A549 (cell line): ENCODE measurements around the gene PRRC2B. TPM values are rescaled to one million over a fixed set of nuclear protein-coding genes. Genes with fewer than 3 reads are reported as not detected.

Experiments
- ATAC-seq, 2 experiments: fragments of 200-7000 bp in 1 of 2; fragments of >200 bp in 1 of 2; cut with Nextera tagmentation in 1 of 2; cut with Tn5 transposase in 1 of 2; 3 replicates each; pipeline versions ENCODE4 v1.8.0 to v1.9.1; 2018 to 2020; ENCODE audit warnings: mild to moderate bottlenecking in 1 of 2, moderate library complexity in 1 of 2
- CTCF ChIA-PET: fragments of 300-600 bp; sonication (Branson Sonifier 250); formaldehyde crosslinking; extraction: SDS; loops from one replicate; lab custom pipeline; 2021; ENCODE audit warnings: antibody characterized with exemption, inconsistent platforms; lab: Yijun Ruan, JAX
- POLR2A ChIA-PET: fragments of 350-600 bp; formaldehyde crosslinking; extraction: SDS; loops from one replicate; lab custom pipeline; 2021; ENCODE audit warnings: antibody characterized with exemption, inconsistent platforms; lab: Yijun Ruan, JAX
- DNase-seq, 2 experiments: peaks; one replicate each; pipeline versions ENCODE4 v3.0.0 to v3.0.0-alpha.2; 2011 to 2016; ENCODE audit warnings: low read depth in 1 of 2, low spot score in 1 of 2
- FAIRE-seq: peaks from 2 replicates; lab custom pipeline; 2011; peaks lifted over from hg19 to GRCh38; lab: Jason Lieb, UNC
- H3K27ac ChIP-seq, 2 experiments: fragments of >200 bp; sonication (Bioruptor Twin); formaldehyde crosslinking; 3 replicates each; pipeline ENCODE4 v1.5.1; 2016 to 2017
- H3K4me1 ChIP-seq: fragments of >200 bp; sonication (Bioruptor Twin); formaldehyde crosslinking; 3 replicates; pipeline ENCODE4 v1.6.1; 2016
- H3K4me2 ChIP-seq: fragments of >200 bp; sonication (Bioruptor Twin); formaldehyde crosslinking; 3 replicates; pipeline ENCODE4 v1.6.1; 2016
- H3K4me3 ChIP-seq: fragments of >200 bp; sonication (Bioruptor Twin); formaldehyde crosslinking; 3 replicates; pipeline ENCODE4 v1.5.1; 2016
- H3K9me3 ChIP-seq: fragments of >200 bp; sonication (Bioruptor Twin); formaldehyde crosslinking; 3 replicates; pipeline ENCODE4 v1.6.1; 2016
- BHLHE40 ChIP-seq: IDR thresholded peaks from 2 replicates; pipeline ENCODE4 v1.6.1; 2012; ENCODE audit warnings: low read depth, low read length, inconsistent platforms
- CBX2 ChIP-seq: fragments of 200-600 bp; sonication (generic); IDR thresholded peaks from 2 replicates; pipeline ENCODE4 v1.6.1; 2016; ENCODE audit warnings: low read depth, mild to moderate bottlenecking, borderline replicate concordance
- CBX8 ChIP-seq: fragments of 200-600 bp; sonication (generic); IDR thresholded peaks from 2 replicates; pipeline ENCODE4 v1.6.1; 2016
- EP300 ChIP-seq, 2 experiments: fragments of >200 bp; sonication (Bioruptor Twin); formaldehyde crosslinking; IDR thresholded peaks; 2 replicates in 1 of 2; 3 replicates in 1 of 2; pipeline ENCODE4 v1.6.1; 2016 to 2017
- ESRRA ChIP-seq: fragments of 150-350 bp; IDR thresholded peaks from 2 replicates; pipeline ENCODE4 v1.6.1; 2014; ENCODE audit warnings: mild to moderate bottlenecking, low read length, borderline replicate concordance
- FOSB ChIP-seq: fragments of 250-450 bp; sonication (Bioruptor Pico); IDR thresholded peaks from 2 replicates; pipeline ENCODE4 v1.5.0; 2020; ENCODE audit warnings: mild to moderate bottlenecking, moderate library complexity
- FOXS1 ChIP-seq: fragments of 250-450 bp; sonication (Bioruptor Pico); IDR thresholded peaks from 2 replicates; pipeline ENCODE4 v1.5.0; 2020; ENCODE audit warnings: mild to moderate bottlenecking, moderate library complexity
- HDAC2 ChIP-seq: fragments of 200-600 bp; sonication (generic); IDR thresholded peaks from 2 replicates; pipeline ENCODE4 v1.6.1; 2016
- JUN ChIP-seq, 2 experiments: fragments of >200 bp; sonication (Bioruptor Twin); formaldehyde crosslinking; IDR thresholded peaks; 2 replicates in 1 of 2; 3 replicates in 1 of 2; pipeline ENCODE4 v1.6.1; 2016 to 2017
- KDM1A ChIP-seq: fragments of 200-600 bp; sonication (generic); IDR thresholded peaks from 2 replicates; pipeline ENCODE4 v1.6.1; 2016; ENCODE audit warnings: low read depth, mild to moderate bottlenecking
- MAFK ChIP-seq: fragments of 450-650 bp; IDR thresholded peaks from 2 replicates; pipeline ENCODE4 v1.6.1; 2014; ENCODE audit not compliant: partially characterized antibody
- MYC ChIP-seq: IDR thresholded peaks from 2 replicates; pipeline ENCODE4 v1.6.1; 2012; ENCODE audit warnings: mild to moderate bottlenecking, inconsistent platforms, low read length, improper control_type of control experiment, borderline replicate concordance
- PBX3 ChIP-seq: IDR thresholded peaks from 2 replicates; pipeline ENCODE4 v1.6.1; 2012
- POLR2A ChIP-seq: IDR thresholded peaks from 2 replicates; pipeline ENCODE4 v1.6.1; 2012; ENCODE audit warnings: mild to moderate bottlenecking, low read length
- POLR2AphosphoS2 ChIP-seq: conservative IDR thresholded peaks from 2 replicates; pipeline ENCODE4 v1.6.1; 2012; ENCODE audit warnings: low read length, improper control_type of control experiment, inconsistent platforms
- RAD21 ChIP-seq, 2 experiments: fragments of >200 bp in 1 of 2; sonication (Bioruptor Twin) in 1 of 2; formaldehyde crosslinking in 1 of 2; IDR thresholded peaks in 1 of 2; conservative IDR thresholded peaks in 1 of 2; 2 replicates in 1 of 2; 3 replicates in 1 of 2; pipeline ENCODE4 v1.6.1; 2012 to 2018; ENCODE audit warnings: inconsistent platforms in 1 of 2
- RCOR1 ChIP-seq: fragments of 150-350 bp; IDR thresholded peaks from 2 replicates; pipeline ENCODE4 v1.6.1; 2014; ENCODE audit warnings: antibody characterized with exemption, low read length, low read depth
- SMC3 ChIP-seq: fragments of >200 bp; sonication (Bioruptor Twin); formaldehyde crosslinking; IDR thresholded peaks from 3 replicates; pipeline ENCODE4 v1.6.1; 2018; ENCODE audit warnings: inconsistent platforms
- SREBF2 ChIP-seq: fragments of 450-650 bp; IDR thresholded peaks from 2 replicates; pipeline ENCODE4 v1.6.1; 2014; ENCODE audit warnings: mild to moderate bottlenecking, moderate library complexity
- ZC3H11A ChIP-seq: fragments of 450-650 bp; IDR thresholded peaks from 2 replicates; pipeline ENCODE4 v1.6.1; 2014; ENCODE audit warnings: antibody characterized with exemption, mild to moderate bottlenecking
- ZFP36 ChIP-seq: fragments of 450-650 bp; IDR thresholded peaks from 2 replicates; pipeline ENCODE4 v1.6.1; 2014; ENCODE audit warnings: borderline replicate concordance; ENCODE audit not compliant: partially characterized antibody
- ZSCAN20 ChIP-seq: fragments of 250-450 bp; sonication (Bioruptor Pico); IDR thresholded peaks from 2 replicates; pipeline ENCODE4 v1.8.0; 2022; ENCODE audit warnings: mild to moderate bottlenecking, moderate library complexity
- WGBS: methylation state at CpG from one replicate; pipeline ENCODE4 v1.1.6; 2017; ENCODE audit errors: missing lambda C conversion rate; 5-methylcytosine and 5-hydroxymethylcytosine counted together
- polyA plus RNA-seq, 4 experiments: library from polyadenylated mRNA; depleted of rRNA in 3 of 4; stranded (reverse); fragments of >200 nt; fragmentation: RNase III in 1 of 4; extraction: RNeasy Plus Mini Kit Qiagen cat#74134 plus additional on column Dnase treatment in 1 of 4; gene quantifications; 2 replicates in 3 of 4; 3 replicates in 1 of 4; pipeline ENCODE4 v1.2.3, GENCODE V29; 2011 to 2017
- TF ChIP-seq, protein P1 (sequence below): fragments of 250-450 bp; sonication (Bioruptor Pico); IDR thresholded peaks from 2 replicates; pipeline ENCODE4 v1.5.0; 2020; ENCODE audit warnings: low read depth, mild to moderate bottlenecking, moderate library complexity
- TF ChIP-seq, protein P2 (sequence below): IDR thresholded peaks from 2 replicates; pipeline ENCODE4 v1.6.1; 2012

The PRRC2B gene
- polyA plus RNA-seq, 2 of the 4 experiments (the other 2 are of a cell fraction) = 35.6 to 47.3 TPM

DNA sequence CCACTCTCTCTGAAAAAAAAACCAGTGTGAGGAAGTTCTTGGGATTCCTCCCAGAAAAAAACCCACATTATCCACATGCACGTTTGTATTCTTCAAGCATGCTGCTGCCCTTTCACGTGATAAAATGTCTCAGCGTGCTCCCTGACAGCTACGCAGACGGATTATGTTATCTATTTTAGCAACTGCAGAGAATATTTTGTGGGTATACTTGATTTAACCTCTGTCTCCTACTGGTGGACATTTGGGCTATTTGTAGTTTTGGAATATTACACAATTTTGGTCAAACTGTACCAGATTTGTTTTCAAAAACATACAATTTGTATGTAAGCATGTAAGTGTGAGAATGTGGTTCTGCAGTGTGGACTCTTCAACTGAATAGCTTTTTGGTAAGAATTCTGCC is 10.7 kb downstream of the PRRC2B start (continued):
- TF ChIP-seq PBX3 = no peak
- TF ChIP-seq, protein P1, sequence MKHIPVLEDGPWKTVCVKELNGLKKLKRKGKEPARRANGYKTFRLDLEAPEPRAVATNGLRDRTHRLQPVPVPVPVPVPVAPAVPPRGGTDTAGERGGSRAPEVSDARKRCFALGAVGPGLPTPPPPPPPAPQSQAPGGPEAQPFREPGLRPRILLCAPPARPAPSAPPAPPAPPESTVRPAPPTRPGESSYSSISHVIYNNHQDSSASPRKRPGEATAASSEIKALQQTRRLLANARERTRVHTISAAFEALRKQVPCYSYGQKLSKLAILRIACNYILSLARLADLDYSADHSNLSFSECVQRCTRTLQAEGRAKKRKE (CRISPR knock-in tag) = no peak
- TF ChIP-seq SMC3 = no peak
- no peak for TF ChIP-seq HDAC2
- TF ChIP-seq BHLHE40 = no peak
- no peak for TF ChIP-seq KDM1A

- POLR2A ChIA-PET = interaction anchor here (1.5 kb wide), 1 partner anchor 32 kb away, joined by 4 read pairs; no protein-coding TSS in a partner anchor
- CTCF ChIA-PET = interaction anchor here (1.0 to 7.3 kb wide), 10 partner anchors 9 to 73 kb away, joined by 3 to 45 read pairs (median 4); no protein-coding TSS in a partner anchor
- FAIRE-seq = no peak
Measured at GRCh38 chr9:131404987-131405386, 11.1 kb downstream of the PRRC2B start.

GRCh38 chr9:131405428-131405827 is 11.5 kb downstream of the PRRC2B start:
- ChIA-PET CTCF (interaction anchor here (1.0 to 7.3 kb wide), 10 partner anchors 9 to 72 kb away, joined by 3 to 45 read pairs (median 4); no protein-coding TSS in a partner anchor), POLR2A (interaction anchor here (1.5 kb wide), 1 partner anchor 32 kb away, joined by 4 read pairs; no protein-coding TSS in a partner anchor)
- no peak overlapping the region for H3K4me3 ChIP-seq
- TF ChIP-seq MYC (no peak), JUN (IDR thresholded peaks at IDR 0.05) (no peak), CBX8 (no peak), SREBF2 (no peak), HDAC2 (no peak), ZC3H11A (no peak), POLR2A (no peak), ZFP36 (no peak), FOSB (CRISPR knock-in tag) (no peak), EP300 (IDR thresholded peaks at IDR 0.05) (no peak), RCOR1 (no peak), FOXS1 (CRISPR knock-in tag) (no peak), RAD21 (conservative IDR thresholded peaks at IDR 0.05 in 1 of 2, IDR thresholded peaks at IDR 0.05 in 1 of 2) (no peak), ZSCAN20 (CRISPR knock-in tag) (no peak)
- TF ChIP-seq, protein P1 (CRISPR knock-in tag) = no peak
- peak overlapping the region; percentile 47; the same call in 2 of the 3 replicates for H3K4me2 ChIP-seq
- ATAC-seq (no peak), FAIRE-seq (no peak), DNase-seq (no peak)
- no peaks in the 10 kb centered on the region for H3K9me3 ChIP-seq
- no peak overlapping the region for H3K27ac ChIP-seq
- WGBS = 85% methylated on average over 6 of the region's 6 CpGs
- peaks cover 99% of the 10 kb centered on the region for H3K4me1 ChIP-seq

More at GRCh38 chr9:131404987-131405386, 11.1 kb downstream of the PRRC2B start:
- TF ChIP-seq ZC3H11A = no peak
- no peak for TF ChIP-seq HDAC2
- TF ChIP-seq POLR2AphosphoS2 = no peak
- no peak for TF ChIP-seq SREBF2
- TF ChIP-seq JUN (IDR thresholded peaks at IDR 0.05) = no peak
- no peak for TF ChIP-seq MAFK
- TF ChIP-seq, protein P2, sequence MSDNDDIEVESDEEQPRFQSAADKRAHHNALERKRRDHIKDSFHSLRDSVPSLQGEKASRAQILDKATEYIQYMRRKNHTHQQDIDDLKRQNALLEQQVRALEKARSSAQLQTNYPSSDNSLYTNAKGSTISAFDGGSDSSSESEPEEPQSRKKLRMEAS = no peak
- TF ChIP-seq CBX8 = no peak
- no peak for TF ChIP-seq ESRRA
- TF ChIP-seq CBX2 = no peak
- no peak for TF ChIP-seq MYC
- Histone ChIP-seq H3K4me1 (peaks cover 95% of the 10 kb centered on the region), H3K4me2 (no peak overlapping the region), H3K4me3 (no peak overlapping the region), H3K9me3 (no peaks in the 10 kb centered on the region), H3K27ac (no peak overlapping the region)
- 95% methylated on average over 7 of the region's 7 CpGs for WGBS
- DNase-seq (no peak), ATAC-seq (no peak)
